HG03460 (cell line): ENCODE data around the gene TCN2.
"Not testable (repeated sequence)": the region's sequence is repeated elsewhere in the genome, so short reads cannot be mapped to it uniquely, and the experiment has no call there.

Experiments used
- ATAC-seq: cut with Tn5 transposase; IDR thresholded peaks from one replicate; pipeline ENCODE4 v1.9.1; 2021; ENCODE audit not compliant: unreplicated experiment

TCN2 gene

GRCh38 chr22:30643055-30643875, 36.3 kb downstream of the TCN2 start:
- ATAC-seq: no peak

GRCh38 chr22:30646518-30647160, 39.7 kb downstream of the TCN2 start:
- ATAC-seq: no peak

- no peak for ATAC-seq
Observed at GRCh38 chr22:30647536-30647935, 40.6 kb downstream of the TCN2 start.

GRCh38 chr22:30648825-30649224, 41.9 kb downstream of the TCN2 start:
- ATAC-seq: no peak

DNA sequence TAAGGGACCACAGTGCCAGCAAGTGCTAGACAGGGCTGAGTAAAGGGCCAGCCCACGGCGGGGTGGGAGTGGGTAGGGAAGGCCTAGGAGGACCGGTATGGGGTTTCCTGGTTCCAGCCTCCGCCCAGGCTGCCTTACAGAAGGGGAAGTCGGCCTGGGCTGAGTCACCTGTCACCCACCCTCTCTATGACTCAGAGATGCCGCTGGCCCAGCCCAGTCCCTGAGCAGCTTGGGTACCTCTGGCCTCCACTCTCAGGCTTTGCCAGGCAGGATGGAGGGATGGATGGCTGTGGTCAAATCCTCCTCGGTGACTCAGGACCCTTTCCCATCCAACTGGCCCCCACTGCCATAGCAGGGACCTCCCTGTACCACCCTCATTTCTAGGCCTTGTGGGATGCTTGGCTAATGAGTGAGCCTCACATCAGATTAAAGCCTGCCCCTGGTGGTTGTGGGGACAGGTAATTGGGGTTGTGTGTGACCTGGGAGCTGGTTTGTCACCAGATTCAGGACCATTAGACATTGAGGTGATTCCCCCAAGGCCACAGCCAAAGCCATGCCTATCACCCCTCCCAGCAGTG, 42.5 kb downstream of the TCN2 start:
- ATAC-seq: no peak

DNA sequence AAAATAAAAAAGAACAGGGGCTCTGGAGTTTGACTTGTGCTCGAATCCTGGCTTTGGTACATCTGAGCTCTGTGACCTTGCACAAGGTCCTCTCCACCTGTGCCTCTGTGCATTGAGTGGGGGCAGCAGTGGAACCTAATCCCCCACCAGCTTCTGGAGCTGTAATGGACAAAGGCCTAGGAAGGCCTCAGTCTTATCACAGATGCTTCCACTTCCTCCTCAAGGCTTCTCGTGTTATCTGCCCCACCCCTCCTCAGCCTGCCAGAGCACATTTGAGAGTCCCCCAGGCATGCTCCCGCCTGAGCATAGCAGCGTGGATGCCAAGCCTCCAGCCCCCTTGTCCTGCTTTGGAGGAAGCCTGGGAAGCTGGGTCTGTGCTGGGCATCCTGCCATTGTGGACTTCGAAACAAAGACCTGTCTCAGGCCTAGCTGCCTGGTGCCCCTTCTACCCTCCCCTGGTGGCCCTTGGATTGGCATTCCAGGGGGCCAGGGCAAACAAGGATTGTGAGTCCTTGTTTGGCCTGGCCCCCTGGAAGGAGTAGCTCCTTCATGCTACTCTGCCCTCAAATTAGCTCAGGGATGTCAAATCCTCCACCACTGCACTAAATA, 43.6 kb downstream of the TCN2 start:
- no peak for ATAC-seq

GRCh38 chr22:30652852-30653251, 45.9 kb downstream of the TCN2 start:
- no peak for ATAC-seq

DNA sequence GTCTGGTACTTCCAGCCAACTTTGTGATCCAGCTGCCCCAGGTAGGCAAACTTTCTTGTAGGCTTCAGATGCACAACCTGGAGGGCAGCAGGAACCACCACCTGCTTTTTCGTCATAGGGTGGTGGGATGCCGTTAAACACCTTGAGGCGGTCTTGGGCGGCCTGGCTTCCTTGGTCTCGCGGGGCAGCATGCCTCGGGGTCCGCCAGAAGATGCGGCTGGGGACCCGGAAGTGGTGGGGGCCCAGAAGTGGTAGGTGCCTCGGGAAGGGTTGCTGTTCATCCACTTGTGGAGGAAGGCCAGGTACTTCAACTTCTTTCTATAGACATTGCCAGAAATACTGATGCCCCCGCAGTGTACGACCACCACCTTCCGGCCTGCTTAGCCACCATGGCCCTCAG, 47.4 kb downstream of the TCN2 start:
- ATAC-seq: no peak

DNA sequence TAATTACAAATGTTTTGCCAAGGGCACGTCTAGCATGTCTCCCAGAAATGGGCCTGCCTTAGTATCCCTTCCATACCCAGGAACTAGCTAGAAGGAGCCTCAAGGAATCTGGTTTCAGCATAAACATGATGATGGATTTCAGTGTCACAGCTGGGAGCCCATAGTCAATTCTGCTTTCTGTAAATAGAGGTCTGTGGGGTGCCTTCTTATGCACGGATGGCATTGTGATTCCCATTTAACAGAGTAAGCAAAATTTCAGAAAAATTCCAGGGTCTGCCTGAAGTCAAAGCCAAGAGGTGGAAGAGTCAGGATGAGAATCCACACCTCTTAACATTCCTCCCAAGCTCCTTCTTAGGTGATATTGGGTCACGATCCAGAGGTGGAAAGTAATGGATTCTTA, 48.6 kb downstream of the TCN2 start:
- ATAC-seq: no peak

DNA sequence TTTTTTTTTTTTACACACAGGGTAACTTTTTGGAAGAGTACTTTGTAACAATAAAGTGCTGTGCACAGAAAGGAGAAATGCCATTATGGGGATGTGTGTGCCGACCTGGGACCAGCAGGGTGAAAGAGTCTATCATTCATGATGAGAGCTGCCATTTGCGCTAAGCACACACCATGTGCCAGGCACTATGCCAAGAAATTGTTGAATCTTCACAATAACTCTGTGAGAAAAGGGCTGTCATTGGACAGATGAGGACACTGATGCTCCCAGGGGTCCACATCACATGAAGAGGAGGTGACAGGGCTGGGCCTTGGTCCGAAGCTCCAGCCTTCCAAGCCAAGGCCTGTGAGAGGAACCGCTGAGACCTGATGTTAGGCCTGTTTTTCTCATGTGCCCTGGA, 55.1 kb downstream of the TCN2 start:
- no peak for ATAC-seq

GRCh38 chr22:30664798-30665197, 57.8 kb downstream of the TCN2 start:
- ATAC-seq: no peak

GRCh38 chr22:30665266-30665665, 58.3 kb downstream of the TCN2 start:
- ATAC-seq: no peak

- ATAC-seq: no peak
Observed at GRCh38 chr22:30665786-30666185, 58.8 kb downstream of the TCN2 start.

- no peak for ATAC-seq
Observed at GRCh38 chr22:30667107-30667493, 60.1 kb downstream of the TCN2 start.

DNA sequence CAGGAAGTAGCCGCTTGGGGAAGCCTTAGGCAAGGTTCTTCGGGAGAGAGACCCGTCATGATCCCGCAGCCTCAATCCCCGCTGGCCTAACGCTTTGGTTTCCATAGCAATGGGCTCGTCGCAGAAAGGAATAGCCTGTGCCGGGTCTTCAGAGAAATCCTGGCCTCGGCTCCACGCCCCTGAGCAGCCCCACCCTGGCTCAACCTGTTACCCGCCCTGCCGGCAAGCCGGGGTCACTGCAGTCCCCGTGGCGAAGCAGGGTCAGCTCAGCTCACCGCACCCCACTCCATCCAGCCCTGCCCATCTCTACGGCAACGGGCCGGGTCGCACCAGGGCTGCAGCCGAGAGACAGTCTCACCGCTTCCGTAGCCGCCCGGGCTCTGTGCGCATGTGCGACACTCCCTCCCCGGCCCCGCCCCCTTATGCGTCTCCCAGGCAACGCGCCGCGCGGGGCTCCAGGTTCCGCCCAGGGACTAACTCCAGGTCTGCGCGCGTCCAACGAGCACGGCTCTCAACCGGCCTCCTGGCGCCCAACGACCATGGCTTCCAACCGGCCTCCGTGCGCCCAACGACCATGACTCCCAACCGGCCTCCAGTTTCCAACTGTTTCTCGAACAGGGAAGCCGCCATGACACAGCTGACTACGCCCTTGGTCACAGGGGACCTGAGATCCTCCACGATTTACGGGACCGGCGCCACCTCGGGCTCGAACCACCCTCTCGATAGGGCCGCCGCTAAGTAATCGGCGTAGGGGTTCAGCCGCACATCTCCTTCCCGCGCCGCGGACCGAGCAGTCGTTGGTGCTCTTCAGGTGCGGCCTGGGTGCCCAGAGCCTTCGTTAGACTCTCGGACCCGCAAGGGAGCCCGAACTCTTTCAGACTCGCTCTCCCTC, 60.8 kb downstream of the TCN2 start, which contains the start of gene DUSP18:
TSS of gene DUSP18 (minus strand) at position 382 of the 892 bp plus-strand sequence. CDS start 3,872 bp downstream, outside the sequence.
- peak; percentile 82 for ATAC-seq

DNA sequence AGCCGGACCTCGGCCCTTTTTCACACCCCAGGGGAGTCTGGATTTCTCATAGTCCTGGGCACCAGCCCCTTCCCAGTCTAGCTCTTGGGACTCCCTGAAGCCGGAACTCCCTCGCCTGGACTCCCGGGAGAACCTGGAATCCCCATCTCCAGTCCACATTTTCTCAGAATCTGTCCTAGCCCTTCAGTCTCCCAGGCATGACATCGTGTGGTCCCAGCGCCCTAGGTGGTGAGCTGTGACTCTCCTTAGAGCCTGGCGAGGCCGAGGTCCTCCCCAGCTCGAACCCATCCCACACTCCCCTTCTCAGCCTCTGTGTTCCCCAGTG, 61.4 kb downstream of the TCN2 start:
- ATAC-seq: no peak

DNA sequence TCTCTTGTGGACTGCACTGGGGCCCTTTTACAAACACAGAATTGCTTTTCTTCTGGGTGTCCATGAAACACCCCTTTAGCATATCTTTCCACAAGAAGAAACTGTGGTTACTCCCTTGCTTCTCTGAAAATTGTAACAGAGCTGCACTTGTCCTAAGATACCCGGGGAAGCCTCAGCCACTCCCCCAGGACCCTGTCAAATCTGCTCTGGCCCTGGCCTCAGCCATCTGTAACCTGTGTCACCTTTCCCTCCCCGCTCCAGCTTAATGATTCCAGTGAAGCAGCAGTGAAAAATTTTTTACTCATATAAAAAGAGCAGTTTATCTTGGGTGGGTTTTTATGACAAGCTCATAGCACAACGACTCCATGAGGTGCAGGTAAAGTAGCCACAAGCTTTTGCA, 64.1 kb downstream of the TCN2 start:
- ATAC-seq: no peak

DNA sequence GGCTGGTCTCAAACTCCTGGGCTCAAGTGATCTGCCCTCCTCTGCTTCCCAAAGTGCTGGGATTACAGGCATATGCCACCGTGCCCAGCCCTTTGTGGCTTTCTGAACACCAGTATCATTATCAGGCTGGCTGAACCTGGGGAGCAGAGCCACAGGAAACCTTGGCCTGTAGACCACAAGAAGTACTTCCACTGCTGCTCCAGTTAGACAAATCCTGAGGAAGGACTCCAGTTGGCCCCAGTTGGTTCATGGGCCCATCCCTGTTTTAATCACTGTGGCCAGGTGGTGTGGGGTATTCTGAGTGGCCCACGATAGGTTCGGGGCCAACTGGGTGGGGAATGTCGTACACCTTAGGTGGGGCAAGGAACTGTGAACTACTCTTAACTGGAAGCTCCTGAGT, 66.2 kb downstream of the TCN2 start:
- no peak for ATAC-seq

DNA sequence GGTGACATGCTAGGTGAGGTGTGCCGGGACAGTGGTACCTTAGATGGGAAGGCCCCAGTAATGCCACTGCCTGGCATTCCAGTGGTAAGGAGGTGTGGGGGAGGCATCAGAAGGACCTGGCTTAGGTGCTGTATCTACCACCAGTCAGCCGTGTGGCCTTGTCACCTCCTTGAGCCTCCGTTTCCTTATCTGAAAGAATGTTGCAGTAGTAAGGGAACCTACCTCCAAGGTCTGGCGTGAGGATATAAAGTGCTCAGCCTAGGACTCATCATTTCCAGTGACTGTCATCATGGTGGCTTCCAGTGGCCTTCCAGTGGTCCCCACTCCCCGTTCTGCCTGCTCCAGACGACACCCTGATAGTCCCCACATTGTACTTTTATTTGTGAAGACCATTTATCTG, 67.5 kb downstream of the TCN2 start:
- ATAC-seq: no peak

DNA sequence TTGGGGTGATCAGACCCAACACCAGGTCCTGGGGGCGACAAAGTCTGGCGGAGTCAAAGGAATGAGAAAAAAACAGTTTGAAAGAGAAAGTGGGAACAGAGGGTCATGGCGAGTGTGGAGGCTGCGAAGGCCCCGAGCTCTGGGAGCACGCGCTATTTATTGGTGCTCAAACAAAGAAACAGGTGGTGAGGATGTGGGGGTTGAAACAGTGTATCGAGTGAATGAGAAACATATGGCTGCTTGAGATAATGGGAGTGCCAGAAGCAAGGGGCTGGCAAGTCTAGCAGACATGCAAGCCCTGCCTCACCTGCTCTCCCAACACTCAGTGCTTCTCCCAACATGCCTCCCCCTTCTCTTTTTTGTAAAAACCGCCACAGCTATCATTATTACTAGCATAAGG, 68.5 kb downstream of the TCN2 start:
- ATAC-seq: no peak

DNA sequence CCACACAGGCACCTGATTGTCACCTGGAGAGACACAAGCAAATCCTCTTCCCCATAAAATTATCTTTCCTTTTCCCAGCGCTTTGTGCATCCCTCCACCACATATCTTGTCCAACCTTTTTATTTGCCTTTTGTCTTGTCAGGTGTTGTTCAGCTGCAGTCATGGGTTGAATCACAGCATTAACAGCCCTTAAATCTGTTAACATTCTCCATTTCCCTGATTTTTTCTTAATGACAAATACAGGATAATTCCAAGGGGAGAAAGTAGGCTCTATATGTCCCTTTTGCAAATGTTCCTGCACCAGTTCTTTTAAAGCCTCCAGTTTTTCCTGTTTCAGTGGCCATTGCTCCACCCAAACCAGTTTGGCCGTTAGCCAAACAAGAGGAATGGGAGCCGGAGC, 69.6 kb downstream of the TCN2 start:
- not testable (repeated sequence) for ATAC-seq
